WTC11 (cell line): ENCODE results near the gene PGS1.

Experiments used
- CREB1 ChIP-seq: sonication (generic); formaldehyde crosslinking; IDR thresholded peaks from 2 replicates; pipeline ENCODE4 v1.8.0; 2023; ENCODE audit warnings: mild to moderate bottlenecking, missing genetic modification reagents
- ESRRA ChIP-seq: sonication (generic); formaldehyde crosslinking; IDR thresholded peaks from 2 replicates; pipeline ENCODE4 v1.8.1; 2022; ENCODE audit warnings: mild to moderate bottlenecking, missing genetic modification reagents, borderline replicate concordance
- PREB ChIP-seq: sonication (generic); formaldehyde crosslinking; IDR thresholded peaks from 2 replicates; pipeline ENCODE4 v1.8.1; 2022; ENCODE audit warnings: mild to moderate bottlenecking, missing genetic modification reagents, moderate library complexity, borderline replicate concordance
- SP1 ChIP-seq: sonication (generic); formaldehyde crosslinking; conservative IDR thresholded peaks from 2 replicates; pipeline ENCODE4 v1.8.1; 2022; ENCODE audit warnings: missing genetic modification reagents
- TEAD1 ChIP-seq: sonication (generic); formaldehyde crosslinking; IDR thresholded peaks from 2 replicates; pipeline ENCODE4 v1.8.0; 2022; ENCODE audit warnings: mild to moderate bottlenecking, missing genetic modification reagents
- ZNF219 ChIP-seq: sonication (generic); formaldehyde crosslinking; IDR thresholded peaks from 2 replicates; pipeline ENCODE4 v1.8.0; 2023; ENCODE audit warnings: missing genetic modification reagents, mild to moderate bottlenecking, borderline replicate concordance
- ZNF232 ChIP-seq: sonication (generic); formaldehyde crosslinking; IDR thresholded peaks from 2 replicates; pipeline ENCODE4 v1.8.0; 2022; ENCODE audit warnings: mild to moderate bottlenecking, missing genetic modification reagents
- TF ChIP-seq, protein P1 (sequence below): fragments of 200-600 bp; IDR thresholded peaks from 2 replicates; pipeline ENCODE4 v1.8.0; 2022; ENCODE audit warnings: antibody characterized with exemption
- TF ChIP-seq, protein P2 (sequence below): sonication (generic); formaldehyde crosslinking; conservative IDR thresholded peaks from 2 replicates; pipeline ENCODE4 v1.8.1; 2022; ENCODE audit warnings: mild to moderate bottlenecking, missing genetic modification reagents
- TF ChIP-seq, protein P3 (sequence below): sonication (generic); formaldehyde crosslinking; IDR thresholded peaks from 2 replicates; pipeline ENCODE4 v1.8.1; 2022; ENCODE audit warnings: missing genetic modification reagents, borderline replicate concordance

DNA sequence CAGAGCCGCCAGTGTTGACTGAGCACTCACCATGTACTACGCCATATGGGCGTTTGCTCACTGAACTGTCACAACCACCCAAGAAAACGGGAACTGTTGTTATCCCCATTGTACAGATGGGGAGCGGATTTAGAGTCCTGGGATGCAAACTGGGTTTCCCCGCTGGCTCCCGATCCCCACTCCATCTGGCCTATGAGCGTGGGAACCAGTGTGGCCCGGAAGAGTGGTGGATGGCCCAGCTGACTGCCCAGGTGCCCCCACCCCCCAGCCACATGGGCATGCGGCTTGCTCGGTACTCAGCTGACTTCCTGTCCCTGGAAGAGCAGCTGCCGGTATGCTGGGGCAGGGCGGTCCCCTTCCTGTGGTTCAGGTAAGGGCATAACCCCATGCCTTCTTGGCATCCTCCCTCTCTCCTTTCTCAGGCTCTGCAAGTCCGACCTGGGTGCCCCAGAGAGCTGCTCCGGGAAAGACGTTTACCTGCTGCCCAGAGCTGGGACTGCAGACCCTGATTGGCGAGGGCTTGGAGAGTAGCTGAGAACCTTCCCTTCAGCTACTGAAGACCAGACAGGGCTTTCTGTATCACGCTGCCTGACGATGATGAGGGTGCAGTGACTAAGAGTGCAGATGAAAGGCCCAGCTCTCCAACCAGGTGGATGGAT, 34.8 kb upstream of the PGS1 start:
- TF ChIP-seq PREB (CRISPR knock-in tag) (no peak), ZNF219 (CRISPR knock-in tag) (no peak), CREB1 (CRISPR knock-in tag) (no peak), ZNF232 (CRISPR knock-in tag) (no peak), TEAD1 (CRISPR knock-in tag) (no peak), ESRRA (CRISPR knock-in tag) (no peak), SP1 (CRISPR knock-in tag) (no peak)
- TF ChIP-seq, protein P1, sequence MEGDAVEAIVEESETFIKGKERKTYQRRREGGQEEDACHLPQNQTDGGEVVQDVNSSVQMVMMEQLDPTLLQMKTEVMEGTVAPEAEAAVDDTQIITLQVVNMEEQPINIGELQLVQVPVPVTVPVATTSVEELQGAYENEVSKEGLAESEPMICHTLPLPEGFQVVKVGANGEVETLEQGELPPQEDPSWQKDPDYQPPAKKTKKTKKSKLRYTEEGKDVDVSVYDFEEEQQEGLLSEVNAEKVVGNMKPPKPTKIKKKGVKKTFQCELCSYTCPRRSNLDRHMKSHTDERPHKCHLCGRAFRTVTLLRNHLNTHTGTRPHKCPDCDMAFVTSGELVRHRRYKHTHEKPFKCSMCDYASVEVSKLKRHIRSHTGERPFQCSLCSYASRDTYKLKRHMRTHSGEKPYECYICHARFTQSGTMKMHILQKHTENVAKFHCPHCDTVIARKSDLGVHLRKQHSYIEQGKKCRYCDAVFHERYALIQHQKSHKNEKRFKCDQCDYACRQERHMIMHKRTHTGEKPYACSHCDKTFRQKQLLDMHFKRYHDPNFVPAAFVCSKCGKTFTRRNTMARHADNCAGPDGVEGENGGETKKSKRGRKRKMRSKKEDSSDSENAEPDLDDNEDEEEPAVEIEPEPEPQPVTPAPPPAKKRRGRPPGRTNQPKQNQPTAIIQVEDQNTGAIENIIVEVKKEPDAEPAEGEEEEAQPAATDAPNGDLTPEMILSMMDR: no peak
- TF ChIP-seq, protein P2, sequence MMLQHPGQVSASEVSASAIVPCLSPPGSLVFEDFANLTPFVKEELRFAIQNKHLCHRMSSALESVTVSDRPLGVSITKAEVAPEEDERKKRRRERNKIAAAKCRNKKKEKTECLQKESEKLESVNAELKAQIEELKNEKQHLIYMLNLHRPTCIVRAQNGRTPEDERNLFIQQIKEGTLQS (CRISPR knock-in tag): no peak
- TF ChIP-seq, protein P3, sequence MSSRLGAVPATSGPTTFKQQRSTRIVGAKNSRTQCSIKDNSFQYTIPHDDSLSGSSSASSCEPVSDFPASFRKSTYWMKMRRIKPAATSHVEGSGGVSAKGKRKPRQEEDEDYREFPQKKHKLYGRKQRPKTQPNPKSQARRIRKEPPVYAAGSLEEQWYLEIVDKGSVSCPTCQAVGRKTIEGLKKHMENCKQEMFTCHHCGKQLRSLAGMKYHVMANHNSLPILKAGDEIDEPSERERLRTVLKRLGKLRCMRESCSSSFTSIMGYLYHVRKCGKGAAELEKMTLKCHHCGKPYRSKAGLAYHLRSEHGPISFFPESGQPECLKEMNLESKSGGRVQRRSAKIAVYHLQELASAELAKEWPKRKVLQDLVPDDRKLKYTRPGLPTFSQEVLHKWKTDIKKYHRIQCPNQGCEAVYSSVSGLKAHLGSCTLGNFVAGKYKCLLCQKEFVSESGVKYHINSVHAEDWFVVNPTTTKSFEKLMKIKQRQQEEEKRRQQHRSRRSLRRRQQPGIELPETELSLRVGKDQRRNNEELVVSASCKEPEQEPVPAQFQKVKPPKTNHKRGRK (CRISPR knock-in tag): no peak
